HCT116 (cell line): ENCODE data around the gene FNBP1. TPM values are rescaled to one million over a fixed set of nuclear protein-coding genes. Genes with fewer than 3 reads are reported as not detected.
A peak's percentile ranks its signal among the peaks of the same experiment; 100 is the strongest.

ENCODE experiments used
- ATAC-seq: fragments of 200-7000 bp; cut with Tn5 transposase; 2 replicates; pipeline ENCODE4 v1.9.1; 2020; ENCODE audit warnings: mild to moderate bottlenecking, moderate library complexity
- BruUV-seq: library from RNA; stranded (reverse); fragments of 400-500 nt; replicated peaks from 2 replicates; lab custom pipeline; 2021; lab: Mats Ljungman, UMichigan
- CTCF ChIA-PET: fragments of 300-600 bp; sonication (Branson Sonifier 250); formaldehyde crosslinking; loops from one replicate; lab custom pipeline; 2021; ENCODE audit warnings: antibody characterized with exemption; lab: Charles Lee
- POLR2A ChIA-PET: fragments of 300-600, 350-600 bp; sonication (Branson Sonifier 250); formaldehyde crosslinking; loops from one replicate; lab custom pipeline; 2021; ENCODE audit warnings: antibody characterized with exemption; lab: Charles Lee
- RAD21 ChIA-PET, 2 experiments: fragments of 300-600 bp; sonication (Branson Sonifier 250); formaldehyde crosslinking; loops; one replicate each; lab custom pipeline; 2023; ENCODE audit warnings: low total read pairs in 2 of 2; ENCODE audit not compliant: uncharacterized antibody in 2 of 2, unreplicated experiment in 2 of 2, low non-redundant PET in 1 of 2; lab: Charles Lee
- DNase-seq: peaks from one replicate; pipeline ENCODE4 v3.0.0-alpha.2; 2010; ENCODE audit warnings: low read depth, low spot score
- H2AFZ ChIP-seq: fragments of 200-600 bp; shearing (Covaris generic), sonication (generic); 2 replicates; pipeline ENCODE4 v1.6.1; 2017; ENCODE audit warnings: low read depth, mixed run types, mixed read lengths, antibody characterized with exemption, low read length; ENCODE audit not compliant: poor library complexity, severe bottlenecking
- H3K27ac ChIP-seq: 2 replicates; pipeline ENCODE4 v1.5.1; 2012; ENCODE audit warnings: low read depth, low read length
- H3K27me3 ChIP-seq: fragments of 200-600 bp; sonication (generic); 2 replicates; pipeline ENCODE4 v1.6.1; 2016; ENCODE audit warnings: mixed run types, low read length, mixed read lengths; ENCODE audit not compliant: insufficient read depth
- H3K36me3 ChIP-seq, 2 experiments: fragments of 200-500 bp in 1 of 2; fragments of 200-600 bp in 1 of 2; sonication (Bioruptor generic) in 1 of 2; sonication (generic) in 1 of 2; 2 replicates each; pipeline versions ENCODE4 v1.5.1 to v1.6.1; 2014 to 2016; ENCODE audit warnings: low read length in 2 of 2, inconsistent platforms in 1 of 2, mixed read lengths in 1 of 2, mixed run types in 1 of 2; ENCODE audit not compliant: insufficient read depth in 2 of 2, control insufficient read depth in 1 of 2
- H3K4me1 ChIP-seq, 2 experiments: fragments of 200-600 bp in 1 of 2; sonication (generic) in 1 of 2; 2 replicates each; pipeline versions ENCODE4 v1.5.1 to v1.6.1; 2012 to 2017; ENCODE audit warnings: low read length in 2 of 2, inconsistent platforms in 1 of 2, mild to moderate bottlenecking in 1 of 2, mixed read lengths in 1 of 2, mixed run types in 1 of 2, moderate library complexity in 1 of 2; ENCODE audit not compliant: insufficient read depth in 2 of 2, control insufficient read depth in 1 of 2
- H3K4me2 ChIP-seq: fragments of 200-600 bp; sonication (generic); 2 replicates; pipeline ENCODE4 v1.6.1; 2017; ENCODE audit warnings: mixed run types, low read length, mixed read lengths
- H3K4me3 ChIP-seq, 2 experiments: fragments of 200-600 bp in 1 of 2; sonication (generic) in 1 of 2; replicated peaks in 1 of 2; 2 replicates each; pipeline ENCODE4 v1.5.1; 2011 to 2016; ENCODE audit warnings: low read length in 2 of 2, control low read depth in 1 of 2, low read depth in 1 of 2, mild to moderate bottlenecking in 1 of 2, mixed read lengths in 1 of 2, mixed run types in 1 of 2
- H3K79me2 ChIP-seq: fragments of 200-600 bp; sonication (generic); 2 replicates; pipeline ENCODE4 v1.6.1; 2017; ENCODE audit warnings: mild to moderate bottlenecking, mixed run types, low read length, moderate library complexity, mixed read lengths; ENCODE audit not compliant: insufficient read depth
- H3K9ac ChIP-seq: fragments of 200-600 bp; sonication (generic); 2 replicates; pipeline ENCODE4 v1.6.1; 2016; ENCODE audit warnings: low read length, mixed read lengths
- H3K9me2 ChIP-seq: fragments of 200-600 bp; sonication (generic), shearing (Covaris generic); 2 replicates; pipeline ENCODE4 v1.6.1; 2017; ENCODE audit warnings: mixed run types, mild to moderate bottlenecking, moderate library complexity; ENCODE audit not compliant: insufficient read depth
- H3K9me3 ChIP-seq, 2 experiments: fragments of 200-500 bp in 1 of 2; fragments of 200-600 bp in 1 of 2; sonication (Bioruptor generic) in 1 of 2; sonication (generic) in 1 of 2; 2 replicates each; pipeline ENCODE4 v1.6.1; 2014 to 2017; ENCODE audit warnings: low read length in 2 of 2, mixed read lengths in 2 of 2, inconsistent platforms in 1 of 2, low read depth in 1 of 2, mild to moderate bottlenecking in 1 of 2, mixed run types in 1 of 2, moderate library complexity in 1 of 2; ENCODE audit not compliant: control insufficient read depth in 1 of 2, insufficient read depth in 1 of 2
- H4K20me1 ChIP-seq: fragments of 200-600 bp; sonication (generic), shearing (Covaris generic); 2 replicates; pipeline ENCODE4 v1.6.1; 2017; ENCODE audit warnings: mixed run types, mild to moderate bottlenecking, moderate library complexity; ENCODE audit not compliant: insufficient read depth
- CBX3 ChIP-seq: IDR thresholded peaks from 2 replicates; pipeline ENCODE4 v1.6.1; 2012; ENCODE audit warnings: low read depth
- EGR1 ChIP-seq: IDR thresholded peaks from 2 replicates; pipeline ENCODE4 v1.6.1; 2012; ENCODE audit warnings: low read depth
- EZH2 ChIP-seq: fragments of 200-600 bp; sonication (generic); IDR thresholded peaks from 2 replicates; pipeline ENCODE4 v1.6.1; 2017; ENCODE audit warnings: antibody characterized with exemption, mixed run types
- EZH2phosphoT487 ChIP-seq: fragments of 200-600 bp; IDR thresholded peaks from 2 replicates; pipeline ENCODE4 v1.6.1; 2018; ENCODE audit warnings: antibody characterized with exemption, borderline replicate concordance
- SP1 ChIP-seq: IDR thresholded peaks from 2 replicates; pipeline ENCODE4 v1.6.1; 2012; ENCODE audit warnings: low read depth
- TCF7L2 ChIP-seq: IDR thresholded peaks from 2 replicates; pipeline ENCODE4 v1.7.0; 2011; ENCODE audit warnings: borderline replicate concordance, inconsistent platforms; ENCODE audit not compliant: insufficient read depth, insufficient read length; ENCODE audit errors: extremely low read depth
- YY1 ChIP-seq: IDR thresholded peaks from 2 replicates; pipeline ENCODE4 v1.6.1; 2011; ENCODE audit warnings: low read length, low read depth, moderate library complexity, mild to moderate bottlenecking; ENCODE audit not compliant: insufficient replicate concordance; ENCODE audit errors: extremely low read depth
- ZFX ChIP-seq: fragments of 450-650 bp; IDR thresholded peaks from 2 replicates; pipeline ENCODE4 v1.6.1; 2017
- intact Hi-C: fragments of 100-400 bp; cut with micrococcal nuclease; formaldehyde crosslinking; loops from 2 replicates; pipeline ENCODE4 v1.10.0; 2022
- total RNA-seq: library from RNA; stranded (reverse); gene quantifications from one replicate; pipeline ENCODE4 v1.2.1, GENCODE V29; 2021; ENCODE audit not compliant: unreplicated experiment
- TF ChIP-seq, protein P1 (sequence below), 3 experiments: fragments of 200-600 bp in 1 of 3; sonication (generic) in 1 of 3; IDR thresholded peaks in 2 of 3; conservative IDR thresholded peaks in 1 of 3; 2 replicates each; pipeline ENCODE4 v1.5.1; 2012 to 2017; ENCODE audit warnings: low read depth in 2 of 3, low read length in 2 of 3, antibody characterized with exemption in 1 of 3, borderline replicate concordance in 1 of 3, control low read depth in 1 of 3, mild to moderate bottlenecking in 1 of 3, mixed read lengths in 1 of 3, mixed run types in 1 of 3, moderate library complexity in 1 of 3; ENCODE audit not compliant: insufficient read depth in 1 of 3

The FNBP1 gene
- total RNA-seq, 1 experiment from 2014 or later: 25.0 TPM

GRCh38 chr9:129867136-129868022 lies 175.6 kb downstream of the FNBP1 start:
- DNase-seq: no peak
- BruUV-seq: no TSS peak
- H3K4me1 ChIP-seq: no peaks in the 10 kb centered on the region
- no peaks in the 10 kb centered on the region for H3K9me2 ChIP-seq
- H3K27ac ChIP-seq: no peak overlapping the region
- H2AFZ ChIP-seq: no peak overlapping the region
- peak; percentile 85 for ATAC-seq
- H3K27me3 ChIP-seq: no peaks in the 10 kb centered on the region
- no peak overlapping the region for H3K9ac ChIP-seq
- H3K79me2 ChIP-seq: no peaks in the 10 kb centered on the region
- intact Hi-C loops: no loop called here
- no peak for TF ChIP-seq SP1
- TF ChIP-seq, protein P1, sequence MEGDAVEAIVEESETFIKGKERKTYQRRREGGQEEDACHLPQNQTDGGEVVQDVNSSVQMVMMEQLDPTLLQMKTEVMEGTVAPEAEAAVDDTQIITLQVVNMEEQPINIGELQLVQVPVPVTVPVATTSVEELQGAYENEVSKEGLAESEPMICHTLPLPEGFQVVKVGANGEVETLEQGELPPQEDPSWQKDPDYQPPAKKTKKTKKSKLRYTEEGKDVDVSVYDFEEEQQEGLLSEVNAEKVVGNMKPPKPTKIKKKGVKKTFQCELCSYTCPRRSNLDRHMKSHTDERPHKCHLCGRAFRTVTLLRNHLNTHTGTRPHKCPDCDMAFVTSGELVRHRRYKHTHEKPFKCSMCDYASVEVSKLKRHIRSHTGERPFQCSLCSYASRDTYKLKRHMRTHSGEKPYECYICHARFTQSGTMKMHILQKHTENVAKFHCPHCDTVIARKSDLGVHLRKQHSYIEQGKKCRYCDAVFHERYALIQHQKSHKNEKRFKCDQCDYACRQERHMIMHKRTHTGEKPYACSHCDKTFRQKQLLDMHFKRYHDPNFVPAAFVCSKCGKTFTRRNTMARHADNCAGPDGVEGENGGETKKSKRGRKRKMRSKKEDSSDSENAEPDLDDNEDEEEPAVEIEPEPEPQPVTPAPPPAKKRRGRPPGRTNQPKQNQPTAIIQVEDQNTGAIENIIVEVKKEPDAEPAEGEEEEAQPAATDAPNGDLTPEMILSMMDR (IDR thresholded peaks at IDR 0.05 in 2 of 3, conservative IDR thresholded peaks at IDR 0.05 in 1 of 3; ENCODE audit: borderline replicate concordance in 1 of 3, insufficient read depth in 1 of 3, low read depth in 2 of 3, low read length in 2 of 3): peak; percentile 19 to 28 (median 24); a peak in 3 of 6 replicates
- TF ChIP-seq, all 23 proteins: peak for 1
- Histone ChIP-seq H3K9me3 (no peaks in the 10 kb centered on the region), H3K4me3 (no peak overlapping the region), H4K20me1 (no peaks in the 10 kb centered on the region), H3K4me2 (no peak overlapping the region), H3K36me3 (no peaks in the 10 kb centered on the region)
- POLR2A ChIA-PET: no interaction called here
- CTCF ChIA-PET: no interaction called here
- RAD21 ChIA-PET: no interaction called here

DNA sequence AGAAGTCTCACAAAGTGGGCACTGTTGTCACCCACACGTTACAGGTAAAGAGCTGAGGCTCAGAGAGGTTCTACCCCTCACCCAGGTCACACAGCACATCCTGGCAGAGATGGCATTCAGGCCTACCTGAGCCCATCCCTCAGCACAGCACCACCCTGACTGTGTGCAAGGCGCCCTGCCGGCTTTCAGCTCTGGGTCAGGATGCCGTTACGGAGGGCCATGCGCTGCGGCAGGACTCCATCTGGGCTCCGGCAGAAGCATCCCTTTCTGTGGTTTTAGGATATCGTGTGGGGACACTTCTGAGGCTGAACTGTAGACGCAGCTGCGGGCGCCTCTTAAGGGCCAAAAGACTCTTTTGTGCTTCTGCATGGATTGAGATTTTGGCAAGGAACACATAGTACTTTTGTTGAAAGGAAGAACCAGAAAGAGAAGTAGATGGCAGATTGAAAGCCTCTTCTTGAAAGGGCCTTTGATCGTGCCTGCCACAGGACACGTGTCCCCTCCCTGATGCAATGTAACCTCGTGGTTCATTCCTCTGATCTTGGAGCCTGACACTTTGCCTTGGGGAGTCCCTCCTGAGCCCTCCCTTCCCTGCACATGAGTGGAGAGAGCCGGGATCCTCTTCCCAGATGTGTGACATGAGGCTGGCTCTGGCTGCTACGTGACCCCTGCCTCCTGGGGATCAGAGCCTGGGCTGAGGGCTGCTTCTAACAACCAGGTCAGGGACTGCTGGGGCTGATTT lies 176.4 kb downstream of the FNBP1 start:
- CTCF ChIA-PET: no interaction called here
- DNase-seq (no peak), ATAC-seq (no peak)
- no TSS peak for BruUV-seq
- Histone ChIP-seq H3K27me3 (no peaks in the 10 kb centered on the region), H3K9me3 (no peaks in the 10 kb centered on the region), H4K20me1 (no peaks in the 10 kb centered on the region), H3K36me3 (no peaks in the 10 kb centered on the region), H3K4me2 (no peak overlapping the region), H3K4me3 (no peak overlapping the region), H3K4me1 (no peaks in the 10 kb centered on the region), H2AFZ (no peak overlapping the region), H3K27ac (no peak overlapping the region), H3K79me2 (no peaks in the 10 kb centered on the region), H3K9me2 (no peaks in the 10 kb centered on the region), H3K9ac (no peak overlapping the region)
- RAD21 ChIA-PET: no interaction called here
- intact Hi-C loops: no loop called here
- POLR2A ChIA-PET: no interaction called here
- no peak for TF ChIP-seq EZH2phosphoT487
- no peak for TF ChIP-seq CBX3
- no peak for TF ChIP-seq YY1
- TF ChIP-seq, protein P1 (IDR thresholded peaks at IDR 0.05 in 2 of 3, conservative IDR thresholded peaks at IDR 0.05 in 1 of 3; ENCODE audit: borderline replicate concordance in 1 of 3, insufficient read depth in 1 of 3, low read depth in 2 of 3, low read length in 2 of 3): no peak
- no peak for TF ChIP-seq EGR1
- TF ChIP-seq ZFX: no peak
- no peak for TF ChIP-seq EZH2
- no peak for TF ChIP-seq TCF7L2
